GM21515 (cell line): Measurements from ENCODE around the gene PRAMEF9.
"Not testable (repeated sequence)": the region's sequence is repeated elsewhere in the genome, so short reads cannot be mapped to it uniquely, and the experiment has no call there.

Source experiments
- ATAC-seq: cut with Tn5 transposase; IDR thresholded peaks from one replicate; pipeline ENCODE4 v1.9.1; 2021; ENCODE audit not compliant: unreplicated experiment

Gene PRAMEF9

GRCh38 chr1:13171548-13171947 is at the start of gene PRAMEF9:
Gene PRAMEF9, plus strand, starts transcription at chr1:13171848. Its CDS starts 3,433 bp downstream, at chr1:13175281.
- ATAC-seq, result not testable (repeated sequence)

- not testable (repeated sequence) for ATAC-seq
Observed at GRCh38 chr1:13155909-13156308, 15.7 kb upstream of the PRAMEF9 start, which contains the start of gene PRAMEF26. Gene PRAMEF26, minus strand, starts transcription at chr1:13156009. Its CDS starts 2,914 bp downstream, at chr1:13153095.

GRCh38 chr1:13165531-13165930 is 6.1 kb upstream of the PRAMEF9 start, which contains the start of gene HNRNPCL4:
Gene HNRNPCL4, minus strand, starts transcription at chr1:13165631. Its CDS starts 164 bp downstream, at chr1:13165467.
- ATAC-seq, result not testable (repeated sequence)

DNA sequence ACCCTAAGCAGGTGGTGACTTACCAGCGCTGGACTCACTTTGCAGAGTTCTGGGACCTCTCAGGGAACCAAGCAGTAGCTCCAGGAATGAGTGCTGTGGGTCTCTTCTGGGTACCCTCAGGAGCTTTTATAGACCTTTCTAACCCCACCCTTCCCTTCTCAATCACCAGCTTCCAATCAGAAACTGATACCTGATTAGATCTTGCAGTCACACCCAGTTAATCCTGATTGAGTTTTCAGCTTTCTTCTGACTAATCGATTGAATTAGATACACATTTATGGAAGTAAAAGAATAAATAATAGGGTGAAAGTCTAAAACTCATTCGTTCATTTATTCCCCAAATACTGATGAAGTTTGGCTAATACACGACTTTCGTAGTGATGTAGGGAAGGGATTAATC is 29.7 kb downstream of the PRAMEF9 start, which contains the start of gene PRAMEF13:
PRAMEF13 (minus strand) TSS at position 101 of the 400 bp plus-strand sequence. CDS start 1,820 bp downstream, outside the sequence.
- ATAC-seq, result not testable (repeated sequence)

GRCh38 chr1:13208712-13209111 is 37.1 kb downstream of the PRAMEF9 start:
- not testable (repeated sequence) for ATAC-seq

DNA sequence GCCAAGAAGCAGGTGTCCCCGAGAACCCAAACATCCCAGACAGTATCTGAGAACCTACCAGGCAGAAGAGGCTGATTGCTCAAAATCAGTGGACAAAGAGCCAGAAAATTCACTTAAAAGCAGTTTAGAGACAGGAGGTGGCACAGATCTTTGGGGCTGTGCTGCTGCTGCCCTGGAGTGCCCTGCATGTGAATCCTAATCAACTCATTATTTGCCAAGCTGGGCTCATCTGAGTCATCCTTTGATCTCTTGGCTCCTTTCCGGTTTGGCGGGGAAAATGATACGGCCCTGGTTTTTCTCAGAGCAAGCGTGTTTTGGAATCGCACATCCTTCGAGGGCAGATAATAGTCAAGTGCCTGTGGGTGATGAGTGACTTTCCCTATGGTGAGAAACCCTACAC is 45.0 kb downstream of the PRAMEF9 start:
- ATAC-seq, result not testable (repeated sequence)

- not testable (repeated sequence) for ATAC-seq
Observed at GRCh38 chr1:13219203-13219602, 47.6 kb downstream of the PRAMEF9 start.

DNA sequence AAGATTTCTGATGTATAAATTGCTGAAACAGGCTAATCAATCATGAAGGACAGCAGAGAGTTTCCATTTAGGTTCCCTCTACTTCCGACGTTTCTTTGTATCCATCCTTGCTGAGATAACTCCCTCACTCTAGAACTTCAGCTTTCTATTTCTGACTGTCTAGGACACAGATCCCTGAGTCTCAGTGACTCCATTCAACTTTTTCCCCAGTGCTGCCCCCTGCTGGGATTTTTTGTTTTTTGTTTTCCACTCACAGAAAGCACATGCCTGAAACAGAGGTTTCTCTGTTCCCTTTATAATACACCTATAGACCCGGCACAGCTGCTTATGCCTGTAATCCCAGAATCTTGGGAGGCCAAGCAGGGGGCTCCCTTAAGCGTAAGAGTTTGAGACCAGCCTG is 51.1 kb downstream of the PRAMEF9 start:
- not testable (repeated sequence) for ATAC-seq

GRCh38 chr1:13224480-13225060 is 52.9 kb downstream of the PRAMEF9 start:
- no peak for ATAC-seq

- not testable (repeated sequence) for ATAC-seq
Observed at GRCh38 chr1:13225675-13226204, 54.1 kb downstream of the PRAMEF9 start, which contains the start of gene PRAMEF18. Gene PRAMEF18, minus strand, starts transcription at chr1:13226154. Its CDS starts 48 bp downstream, at chr1:13226106.

DNA sequence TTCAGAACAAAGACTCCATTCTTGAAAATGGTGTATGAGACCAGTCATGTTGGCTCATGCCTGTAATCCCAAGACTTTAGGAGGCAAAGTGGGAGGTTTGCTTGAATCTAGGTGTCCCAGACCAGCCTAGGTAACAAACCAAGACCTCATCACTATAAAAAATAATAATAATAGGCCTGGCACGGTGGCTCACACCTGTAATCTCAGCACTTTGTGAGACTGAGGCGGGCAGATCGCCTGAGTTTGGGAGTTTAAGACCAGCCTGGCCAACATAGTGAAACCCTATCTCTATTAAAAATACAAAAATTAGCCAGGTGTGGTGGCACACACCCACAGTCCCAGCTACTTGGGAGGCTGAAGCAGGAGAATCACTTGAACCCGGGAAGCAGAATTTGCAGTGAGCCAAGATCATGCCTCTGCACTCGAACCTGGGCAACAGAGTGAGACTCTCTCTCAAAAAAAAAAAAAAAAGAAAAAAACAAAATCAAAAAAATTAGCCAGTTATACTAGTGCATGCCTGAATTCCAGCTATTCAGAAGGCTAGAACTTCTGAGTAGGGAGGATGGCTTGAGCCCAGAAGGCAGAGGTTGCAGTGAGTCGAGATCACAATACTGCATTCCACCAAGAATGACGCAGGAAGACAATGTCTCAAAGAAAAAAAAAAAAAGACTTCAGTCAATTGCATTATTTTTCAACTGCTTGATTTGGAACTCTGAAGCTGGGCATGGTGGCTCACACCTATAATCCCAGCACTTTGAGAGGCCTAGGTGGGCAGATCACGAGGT is 55.8 kb downstream of the PRAMEF9 start:
- not testable (repeated sequence) for ATAC-seq

GRCh38 chr1:13228343-13228781 is 56.7 kb downstream of the PRAMEF9 start:
- ATAC-seq, result no peak
